GM11168 (cell line): ENCODE data around the gene CIB4.
"Not testable (repeated sequence)": the region's sequence is repeated elsewhere in the genome, so short reads cannot be mapped to it uniquely, and the experiment has no call there.

Experiments used
- in situ Hi-C: fragments of 300-500 bp; cut with MboI; formaldehyde crosslinking; loops from one replicate; pipeline ENCODE4 v1.12.0; 2022; ENCODE audit warnings: low sequenced_read_pairs; ENCODE audit not compliant: unreplicated experiment

The CIB4 gene

GRCh38 chr2:26668856-26669750 is 27.9 kb upstream of the CIB4 start:
- in situ Hi-C loops, result no loop called here

- in situ Hi-C loops, result no loop called here
Observed at GRCh38 chr2:26668041-26668440, 26.9 kb upstream of the CIB4 start.

- in situ Hi-C loops, result no loop called here
Observed at GRCh38 chr2:26666671-26667070, 25.5 kb upstream of the CIB4 start.

GRCh38 chr2:26665296-26665695 is 24.1 kb upstream of the CIB4 start:
- in situ Hi-C loops, result not testable (repeated sequence)

GRCh38 chr2:26660363-26660962 is 19.3 kb upstream of the CIB4 start:
- in situ Hi-C loops, result no loop called here

GRCh38 chr2:26658691-26659346 is 17.7 kb upstream of the CIB4 start:
- in situ Hi-C loops, result no loop called here

- in situ Hi-C loops, result no loop called here
Observed at GRCh38 chr2:26657265-26657664, 16.1 kb upstream of the CIB4 start.

- in situ Hi-C loops, result no loop called here
Observed at GRCh38 chr2:26655611-26656195, 14.5 kb upstream of the CIB4 start.

GRCh38 chr2:26655120-26655519 is 14.0 kb upstream of the CIB4 start:
- in situ Hi-C loops, result not testable (repeated sequence)

- in situ Hi-C loops, result no loop called here
Observed at GRCh38 chr2:26654061-26654340, 12.8 kb upstream of the CIB4 start.

- in situ Hi-C loops, result no loop called here
Observed at GRCh38 chr2:26653207-26654060, 12.3 kb upstream of the CIB4 start.

GRCh38 chr2:26652361-26653041 is 11.3 kb upstream of the CIB4 start:
- in situ Hi-C loops, result no loop called here

- in situ Hi-C loops, result no loop called here
Observed at GRCh38 chr2:26651799-26652198, 10.6 kb upstream of the CIB4 start.

- in situ Hi-C loops, result no loop called here
Observed at GRCh38 chr2:26651470-26651771, 10.3 kb upstream of the CIB4 start.

GRCh38 chr2:26650713-26651469 is 9.7 kb upstream of the CIB4 start:
- in situ Hi-C loops, result no loop called here

GRCh38 chr2:26649992-26650712 is 9.0 kb upstream of the CIB4 start:
- in situ Hi-C loops, result no loop called here

GRCh38 chr2:26649322-26649721 is 8.2 kb upstream of the CIB4 start:
- in situ Hi-C loops, result no loop called here

GRCh38 chr2:26648516-26648915 is 7.3 kb upstream of the CIB4 start:
- in situ Hi-C loops, result no loop called here

GRCh38 chr2:26647981-26648380 is 6.8 kb upstream of the CIB4 start:
- in situ Hi-C loops, result no loop called here
